GM23248 (cell line): ENCODE results near the gene NIN. TPM values are rescaled to one million over a fixed set of nuclear protein-coding genes. Genes with fewer than 3 reads are reported as not detected.

Source experiments
- DNase-seq: peaks from one replicate; pipeline ENCODE4 v3.0.0-alpha.2; 2015
- H2AFZ ChIP-seq: fragments of 200-600 bp; sonication (generic); 2 replicates; pipeline ENCODE4 v1.6.1; 2016; ENCODE audit warnings: antibody characterized with exemption
- H3F3A ChIP-seq: fragments of 200-600 bp; sonication (generic); 2 replicates; pipeline ENCODE4 v1.6.1; 2016; ENCODE audit warnings: mild to moderate bottlenecking, antibody characterized with exemption, mixed run types; ENCODE audit not compliant: insufficient read depth
- H3K27ac ChIP-seq: fragments of 200-600 bp; sonication (generic); 2 replicates; pipeline ENCODE4 v1.5.1; 2016; ENCODE audit warnings: mild to moderate bottlenecking
- H3K27me3 ChIP-seq: fragments of 200-600 bp; sonication (generic); replicated peaks from 2 replicates; pipeline ENCODE4 v1.6.1; 2016; ENCODE audit warnings: mild to moderate bottlenecking; ENCODE audit not compliant: insufficient read depth
- H3K36me3 ChIP-seq: fragments of 200-600 bp; sonication (generic); 2 replicates; pipeline ENCODE4 v1.6.1; 2016; ENCODE audit warnings: low read depth, mild to moderate bottlenecking
- H3K4me1 ChIP-seq: fragments of 200-600 bp; sonication (generic); 2 replicates; pipeline ENCODE4 v1.6.1; 2016; ENCODE audit warnings: mild to moderate bottlenecking; ENCODE audit not compliant: insufficient read depth
- H3K4me2 ChIP-seq: fragments of 200-600 bp; sonication (generic); one replicate; pipeline ENCODE4 v1.6.1; 2016; ENCODE audit warnings: mild to moderate bottlenecking; ENCODE audit not compliant: unreplicated experiment
- H3K4me3 ChIP-seq: fragments of 200-600 bp; sonication (generic); 2 replicates; pipeline ENCODE4 v1.5.1; 2016; ENCODE audit warnings: mild to moderate bottlenecking
- H3K79me2 ChIP-seq: fragments of 200-600 bp; sonication (generic); 2 replicates; pipeline ENCODE4 v1.6.1; 2016; ENCODE audit warnings: mild to moderate bottlenecking; ENCODE audit not compliant: insufficient read depth
- H3K9ac ChIP-seq: fragments of 200-600 bp; sonication (generic); 2 replicates; pipeline ENCODE4 v1.6.1; 2016; ENCODE audit warnings: mild to moderate bottlenecking
- H3K9me2 ChIP-seq: fragments of 200-600 bp; sonication (generic); 2 replicates; pipeline ENCODE4 v1.6.1; 2016; ENCODE audit warnings: mixed run types, mild to moderate bottlenecking, moderate library complexity; ENCODE audit not compliant: insufficient read depth
- H3K9me3 ChIP-seq: fragments of 200-600 bp; sonication (generic); one replicate; pipeline ENCODE4 v1.6.1; 2017; ENCODE audit warnings: low read depth
- H4K20me1 ChIP-seq: fragments of 200-600 bp; sonication (generic); 2 replicates; pipeline ENCODE4 v1.6.0; 2016; ENCODE audit not compliant: insufficient read depth
- EZH2 ChIP-seq: fragments of 200-600 bp; sonication (generic); IDR thresholded peaks from 2 replicates; pipeline ENCODE4 v1.6.1; 2018; ENCODE audit warnings: antibody characterized with exemption, mild to moderate bottlenecking; ENCODE audit not compliant: insufficient read depth, poor library complexity, severe bottlenecking
- EZH2phosphoT487 ChIP-seq: fragments of 200-600 bp; sonication (generic); IDR thresholded peaks from 2 replicates; pipeline ENCODE4 v1.6.1; 2018; ENCODE audit warnings: antibody characterized with exemption, moderate library complexity, mild to moderate bottlenecking, low read depth; ENCODE audit not compliant: insufficient read depth
- WGBS, 2 experiments: methylation state at CpG; one replicate each; pipeline ENCODE4 v1.1.6; 2015 to 2017; ENCODE audit warnings: low lambda C conversion rate in 2 of 2, low coverage in 1 of 2; ENCODE audit errors: missing lambda C conversion rate in 2 of 2; 5-methylcytosine and 5-hydroxymethylcytosine counted together
- in situ Hi-C: fragments of 300-500 bp; cut with MboI; formaldehyde crosslinking; loops from 2 replicates; pipeline ENCODE4 v1.15.0; 2020
- polyA plus RNA-seq: library from polyadenylated mRNA; unstranded; fragments of >200 nt; fragmentation: Nextera tagmentation; extraction: Ambion mirVana; gene quantifications from 2 replicates; pipeline ENCODE4 v1.2.1, GENCODE V29; 2016
- total RNA-seq: library from RNA; depleted of rRNA; stranded (reverse); fragments of >200 nt; shearing (Covaris generic); gene quantifications from 2 replicates; pipeline ENCODE4 v1.2.3, GENCODE V29; 2014

Gene NIN
- total and polyA plus RNA-seq, 2 experiments from 2014 or later = 17.0 to 33.3 TPM

DNA sequence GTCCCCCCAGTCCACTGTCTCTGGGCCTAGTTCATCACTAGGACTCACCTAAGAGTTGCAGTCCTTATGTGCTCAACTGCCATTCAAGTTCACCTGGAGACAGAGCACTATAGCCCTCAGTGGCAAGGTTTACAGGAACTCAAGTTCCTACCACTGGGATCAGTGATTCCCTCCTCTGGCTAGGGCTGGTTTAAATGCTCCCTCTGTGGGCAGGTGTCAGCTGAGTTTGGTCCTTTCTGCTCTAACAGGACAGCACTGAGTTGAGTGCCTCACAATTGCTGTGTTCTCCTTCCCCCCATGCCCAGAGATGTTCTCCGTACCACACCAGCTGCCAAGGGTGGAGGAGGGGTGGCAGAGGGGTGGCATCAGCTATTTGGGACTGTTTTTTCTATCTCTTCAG lies 142.1 kb downstream of the NIN start:
- no peak for DNase-seq
- WGBS, 2 experiments = 88 to 92% methylated on average over 1 of the region's 1 CpG
- H3K27ac ChIP-seq = no peak overlapping the region
- in situ Hi-C loops = no loop called here
- H4K20me1 ChIP-seq = no peaks in the 10 kb centered on the region
- H3K36me3 ChIP-seq = no peaks in the 10 kb centered on the region
- TF ChIP-seq EZH2phosphoT487 (no peak), EZH2 (no peak)
- no peak overlapping the region for H3K4me2 ChIP-seq
- no peaks in the 10 kb centered on the region for H3K9me3 ChIP-seq
- no peaks in the 10 kb centered on the region for H3K4me1 ChIP-seq
- H3K9ac ChIP-seq = no peak overlapping the region
- no peaks in the 10 kb centered on the region for H3F3A ChIP-seq
- H3K79me2 ChIP-seq = no peaks in the 10 kb centered on the region
- no peak overlapping the region for H3K4me3 ChIP-seq
- H2AFZ ChIP-seq = no peak overlapping the region
- no peaks in the 10 kb centered on the region for H3K27me3 ChIP-seq
- no peaks in the 10 kb centered on the region for H3K9me2 ChIP-seq

DNA sequence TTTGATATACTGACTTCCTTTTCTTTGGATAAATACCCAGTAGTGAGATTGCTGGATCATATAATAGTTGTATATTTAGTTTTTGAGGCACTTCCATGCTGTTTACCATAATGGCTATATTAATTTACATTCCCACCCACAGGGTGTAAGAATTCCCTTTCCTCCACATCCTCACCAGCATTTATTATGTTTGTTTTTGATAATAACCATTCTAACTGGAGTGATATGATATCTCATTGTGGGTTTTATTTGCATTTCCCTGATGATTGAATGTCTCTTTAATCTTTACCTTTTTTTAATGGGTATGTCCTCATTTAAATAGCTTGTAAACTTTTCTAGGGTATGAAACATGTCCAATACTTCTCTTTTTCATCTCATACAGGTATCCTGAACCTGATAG lies 151.3 kb downstream of the NIN start:
- TF ChIP-seq EZH2phosphoT487 = no peak
- no peak for TF ChIP-seq EZH2
- Histone ChIP-seq H3F3A (peaks cover 31% of the 10 kb centered on the region), H3K9me3 (no peaks in the 10 kb centered on the region), H3K79me2 (no peaks in the 10 kb centered on the region), H4K20me1 (no peaks in the 10 kb centered on the region), H3K4me2 (no peak overlapping the region), H3K4me1 (peaks cover 36% of the 10 kb centered on the region), H3K27ac (no peak overlapping the region), H3K27me3 (no peaks in the 10 kb centered on the region), H3K36me3 (no peaks in the 10 kb centered on the region), H3K9me2 (no peaks in the 10 kb centered on the region; the same call in 1 of the 2 replicates), H3K9ac (no peak overlapping the region), H3K4me3 (no peak overlapping the region), H2AFZ (no peak overlapping the region)
- no peak for DNase-seq
- in situ Hi-C loops = no loop called here

DNA sequence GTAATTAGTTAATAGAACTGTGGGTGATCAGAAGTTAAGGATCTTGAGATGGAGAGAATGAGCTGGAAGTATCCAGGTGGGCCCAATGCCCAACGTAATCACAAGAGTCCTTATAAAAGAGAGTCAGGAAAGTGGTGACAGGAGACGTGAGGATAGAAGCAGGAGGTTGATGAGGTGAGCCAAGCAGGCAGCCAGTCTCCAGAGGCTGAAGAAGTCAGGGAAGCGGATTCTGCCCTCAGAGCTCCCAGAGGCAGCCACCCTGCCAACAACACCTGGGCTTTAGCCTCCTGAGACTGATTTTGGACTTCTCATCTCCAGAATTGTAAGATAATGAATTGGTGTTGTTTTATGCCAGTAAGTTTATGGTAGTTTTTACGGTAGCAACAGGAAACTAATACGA lies 152.8 kb downstream of the NIN start:
- in situ Hi-C loops = no loop called here
- WGBS, 2 experiments = 76 to 77% methylated on average over 5 of the region's 5 CpGs

DNA sequence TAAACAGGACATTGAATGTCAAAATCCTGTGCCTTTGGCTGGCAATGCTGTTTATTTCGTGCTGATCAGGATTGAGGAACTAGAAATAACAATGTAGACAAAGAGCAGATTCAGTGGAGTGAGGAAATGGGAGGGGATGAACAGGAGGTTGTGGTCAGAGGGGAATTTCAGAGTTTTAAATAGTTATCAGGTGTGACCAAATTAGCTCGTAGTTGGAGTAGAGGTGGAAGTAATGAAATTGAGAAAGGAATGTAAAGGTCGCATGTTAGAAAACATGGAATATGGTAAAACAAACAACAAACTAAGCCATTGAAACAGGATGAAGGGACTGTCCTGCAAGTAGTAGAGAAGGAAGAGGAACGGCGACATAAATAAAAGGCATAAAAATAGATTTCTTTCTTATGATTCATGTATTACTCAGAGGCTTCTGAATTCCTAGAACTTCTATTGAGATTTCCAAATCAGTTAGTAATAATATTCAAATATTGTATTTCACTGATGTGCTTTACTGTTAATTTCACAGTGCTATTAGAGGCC lies 153.4 kb downstream of the NIN start:
- WGBS, 2 experiments = 1 to 4% methylated on average over 5 of the region's 5 CpGs
- peak overlapping the region; percentile 63 for H3K27ac ChIP-seq
- H3K9ac ChIP-seq = peak overlapping the region; percentile 28; the same call in 1 of the 2 replicates
- peaks cover 31% of the 10 kb centered on the region for H3F3A ChIP-seq
- DNase-seq = peak; percentile 75
- H3K79me2 ChIP-seq = no peaks in the 10 kb centered on the region
- no peaks in the 10 kb centered on the region for H4K20me1 ChIP-seq
- H3K4me1 ChIP-seq = peaks cover 36% of the 10 kb centered on the region
- no peaks in the 10 kb centered on the region for H3K27me3 ChIP-seq
- no peaks in the 10 kb centered on the region; the same call in 1 of the 2 replicates for H3K9me2 ChIP-seq
- H3K4me2 ChIP-seq = peak overlapping the region; percentile 73
- peak overlapping the region; percentile 76 for H2AFZ ChIP-seq
- no peaks in the 10 kb centered on the region for H3K36me3 ChIP-seq
- in situ Hi-C loops = no loop called here
- peak overlapping the region; percentile 53 for H3K4me3 ChIP-seq
- no peak for TF ChIP-seq EZH2
- TF ChIP-seq EZH2phosphoT487 = no peak
- no peaks in the 10 kb centered on the region for H3K9me3 ChIP-seq

More for the DNA sequence above, 152.8 kb downstream of the NIN start:
- Histone ChIP-seq H3K9ac (no peak overlapping the region), H3K4me2 (peak overlapping the region; percentile 73), H3K4me1 (peaks cover 36% of the 10 kb centered on the region), H3K9me2 (no peaks in the 10 kb centered on the region; the same call in 1 of the 2 replicates), H2AFZ (peak overlapping the region; percentile 76), H3K27me3 (no peaks in the 10 kb centered on the region), H4K20me1 (no peaks in the 10 kb centered on the region), H3K9me3 (no peaks in the 10 kb centered on the region), H3K36me3 (no peaks in the 10 kb centered on the region), H3K4me3 (peak overlapping the region; percentile 53), H3K27ac (peak overlapping the region; percentile 63), H3F3A (peaks cover 31% of the 10 kb centered on the region), H3K79me2 (no peaks in the 10 kb centered on the region)
- no peak for TF ChIP-seq EZH2phosphoT487
- no peak for TF ChIP-seq EZH2
- peak; percentile 8 for DNase-seq
